Kidney (tissue), 14 donors: ENCODE data around the gene NAPB. TPM values are rescaled to one million over a fixed set of nuclear protein-coding genes. Genes with fewer than 3 reads are reported as not detected.

Experiments
- DNase-seq, 5 donors: peaks; one replicate each; pipeline ENCODE4 v3.0.0-alpha.2; 2013 to 2020
- FAIRE-seq: peaks from 2 replicates; lab custom pipeline; 2012; peaks lifted over from hg19 to GRCh38; lab: Jason Lieb, UNC
- H3K27ac ChIP-seq, 2 donors: one replicate each; pipeline ENCODE4 v1.7.0; 2013; ENCODE audit warnings: low read depth in 2 of 2, low read length in 2 of 2, inconsistent platforms in 1 of 2
- H3K27me3 ChIP-seq: one replicate; pipeline ENCODE4 v1.7.1; 2013; ENCODE audit warnings: low read length, inconsistent platforms; ENCODE audit not compliant: control insufficient read depth, insufficient read depth
- H3K36me3 ChIP-seq, 3 donors: one replicate each; pipeline versions ENCODE4 v1.7.0 to v1.7.1; 2013; ENCODE audit warnings: low read length in 3 of 3, control low read depth in 1 of 3, inconsistent platforms in 1 of 3; ENCODE audit not compliant: insufficient read depth in 3 of 3, control insufficient read depth in 2 of 3
- H3K4me1 ChIP-seq, 3 donors: one replicate each; pipeline versions ENCODE4 v1.7.0 to v1.7.1; 2013; ENCODE audit warnings: low read length in 3 of 3, inconsistent platforms in 1 of 3, low read depth in 1 of 3; ENCODE audit not compliant: control insufficient read depth in 2 of 3, insufficient read depth in 2 of 3
- H3K4me3 ChIP-seq, 3 donors: one replicate each; pipeline versions ENCODE4 v1.7.0 to v1.8.1; 2013; ENCODE audit warnings: low read length in 3 of 3, control low read depth in 1 of 3, inconsistent platforms in 1 of 3
- H3K9ac ChIP-seq, 3 donors: one replicate each; pipeline versions ENCODE4 v1.7.0 to v1.7.1; 2013; ENCODE audit warnings: low read length in 3 of 3, control low read depth in 1 of 3, inconsistent platforms in 1 of 3
- H3K9me3 ChIP-seq, 3 donors: one replicate each; pipeline versions ENCODE4 v1.7.0 to v1.7.1; 2013; ENCODE audit warnings: low read length in 3 of 3, control low read depth in 1 of 3, inconsistent platforms in 1 of 3; ENCODE audit not compliant: control insufficient read depth in 2 of 3, insufficient read depth in 1 of 3
- CTCF ChIP-seq: IDR thresholded peaks from 3 replicates; pipeline ENCODE4 v1.5.1; 2012; ENCODE audit warnings: mild to moderate bottlenecking, moderate library complexity, borderline replicate concordance; ENCODE audit not compliant: insufficient read depth; ENCODE audit errors: extremely low read depth
- intact Hi-C: fragments of 100-400 bp; cut with DNase I; formaldehyde crosslinking; loops from one replicate; pipeline ENCODE4 v1.11.1; 2022
- polyA plus RNA-seq: library from polyadenylated mRNA; stranded (reverse); fragments of 350-450 nt; fragmentation: Illumina TruSeq; extraction: RNeasy Lipid Tissue Mini Kit (QIAGEN cat#74804); gene quantifications from one replicate; pipeline ENCODE4 v1.2.3, GENCODE V29; 2014; ENCODE audit warnings: low read depth, low replicate concordance; ENCODE audit not compliant: insufficient read depth
- total RNA-seq: library from RNA; stranded (reverse); fragmentation: NEBNext Ultra II Directional; extraction: Animal tissue kit (Norgen Biotek cat#: 25700); gene quantifications from one replicate; pipeline ENCODE4 v1.2.1, GENCODE V29; 2021
- donor health status: control.
- donor health status: control.
- donor health status: control.
- donor health status: control.
- donor health status: control.
- donor health status: DM: yes; HTN: yes; CAD: no.
- donor health status: Normal renal cell carcinoma (clear cell type).

Gene NAPB
- total and polyA plus RNA-seq, 2 donors from 2014 or later, result 5.3 to 9.6 TPM

DNA sequence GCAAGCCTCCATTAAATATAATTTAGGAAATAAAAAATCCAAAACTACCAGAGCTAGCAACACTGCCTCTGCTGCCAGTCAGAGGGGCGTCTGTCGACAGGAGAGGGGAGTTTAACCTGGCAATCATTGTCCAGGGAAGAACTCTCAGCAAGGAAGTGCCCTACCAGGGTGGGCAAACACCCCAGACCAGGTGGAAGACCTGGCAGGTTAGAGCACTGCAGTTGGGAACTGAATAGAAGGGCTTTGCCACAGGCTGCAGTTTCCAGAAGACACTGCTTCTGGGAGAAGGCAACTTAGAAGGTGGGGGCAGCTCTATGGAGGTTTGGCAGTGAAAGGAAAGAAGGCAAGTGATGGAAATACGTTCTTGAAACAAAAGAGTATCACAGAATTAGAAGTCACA is 11.5 kb downstream of the NAPB start:
- Histone ChIP-seq H3K4me1 (peaks cover 0 to 21% (median 6%) of the 10 kb centered on the region in 3 donors), H3K9ac (no peak overlapping the region), H3K27me3 (no peaks in the 10 kb centered on the region), H3K36me3 (no peaks in the 10 kb centered on the region), H3K27ac (no peak overlapping the region), H3K4me3 (no peak overlapping the region), H3K9me3 (no peaks in the 10 kb centered on the region)
- intact Hi-C loops, result no loop called here
- no peak for TF ChIP-seq CTCF
- DNase-seq (no peak), FAIRE-seq (no peak)

- no peak overlapping the region for H3K9ac ChIP-seq
- DNase-seq, result no peak
- peaks cover 0 to 21% (median 6%) of the 10 kb centered on the region in 3 donors for H3K4me1 ChIP-seq
- no peak overlapping the region for H3K4me3 ChIP-seq
- no peak for FAIRE-seq
- intact Hi-C loops, result no loop called here
- no peaks in the 10 kb centered on the region for H3K9me3 ChIP-seq
- no peaks in the 10 kb centered on the region for H3K27me3 ChIP-seq
- H3K27ac ChIP-seq, result no peak overlapping the region
- TF ChIP-seq CTCF, result no peak
- H3K36me3 ChIP-seq, result no peaks in the 10 kb centered on the region
These were observed 12.3 kb downstream of the NAPB start for GRCh38 chr20:23408957-23409356.

- no peak for FAIRE-seq
- H3K4me3 ChIP-seq, result no peak overlapping the region
- intact Hi-C loops, result no loop called here
- no peak overlapping the region for H3K27ac ChIP-seq
- no peaks in the 10 kb centered on the region for H3K36me3 ChIP-seq
- H3K4me1 ChIP-seq, result peaks cover 0 to 21% (median 6%) of the 10 kb centered on the region in 3 donors
- no peak for DNase-seq
- no peak for TF ChIP-seq CTCF
- no peaks in the 10 kb centered on the region for H3K27me3 ChIP-seq
- H3K9me3 ChIP-seq, result no peaks in the 10 kb centered on the region
- no peak overlapping the region for H3K9ac ChIP-seq
These were observed 13.4 kb downstream of the NAPB start for GRCh38 chr20:23407781-23408464.
